GM18909 (cell line): ENCODE measurements around the gene ARHGAP24.
A peak's percentile ranks its signal among the peaks of the same experiment; 100 is the strongest.
"Not testable (repeated sequence)": the region's sequence is repeated elsewhere in the genome, so short reads cannot be mapped to it uniquely, and the experiment has no call there.

ENCODE experiments used
- ATAC-seq: cut with Tn5 transposase; IDR thresholded peaks from one replicate; pipeline ENCODE4 v1.9.1; 2021; ENCODE audit warnings: mild to moderate bottlenecking; ENCODE audit not compliant: unreplicated experiment, poor library complexity

The ARHGAP24 gene

DNA sequence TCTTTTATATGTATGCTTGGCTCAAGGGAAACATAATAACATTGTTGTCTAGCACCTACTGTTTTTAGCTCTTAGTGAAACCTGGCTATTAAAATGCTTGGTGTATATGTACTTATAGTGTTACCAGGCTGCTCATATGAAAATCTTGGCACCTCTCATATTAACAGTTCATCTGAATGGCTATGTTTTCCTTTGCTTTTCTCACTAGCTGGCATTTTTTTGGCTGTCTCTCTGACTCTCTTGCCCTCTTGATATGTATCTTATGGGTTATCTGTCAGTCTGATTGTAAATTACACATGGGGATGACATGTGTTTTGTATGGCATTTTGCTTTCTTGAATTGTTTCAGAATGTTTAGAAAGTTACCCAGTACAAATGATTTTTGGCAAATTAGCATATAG lies 158.0 kb downstream of the ARHGAP24 start:
- no peak for ATAC-seq

DNA sequence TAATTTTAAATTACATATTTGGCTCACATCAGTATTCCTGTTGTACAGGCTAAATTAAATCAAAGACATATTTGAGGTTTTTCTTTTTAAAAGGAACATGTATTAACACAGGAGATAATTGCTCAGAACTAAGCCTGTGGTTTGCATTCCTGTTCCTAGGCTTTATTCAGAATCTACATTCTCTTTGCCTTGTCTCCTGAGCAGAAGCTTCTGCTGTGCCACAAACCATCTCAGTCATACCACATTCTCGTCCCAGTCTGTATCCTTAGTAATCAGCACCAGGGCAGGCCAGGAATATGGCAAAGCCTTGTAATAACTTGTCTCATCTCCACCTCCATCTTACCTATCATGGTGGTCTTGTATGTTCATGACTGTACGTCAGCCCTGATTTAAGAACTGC lies 162.8 kb downstream of the ARHGAP24 start:
- no peak for ATAC-seq

DNA sequence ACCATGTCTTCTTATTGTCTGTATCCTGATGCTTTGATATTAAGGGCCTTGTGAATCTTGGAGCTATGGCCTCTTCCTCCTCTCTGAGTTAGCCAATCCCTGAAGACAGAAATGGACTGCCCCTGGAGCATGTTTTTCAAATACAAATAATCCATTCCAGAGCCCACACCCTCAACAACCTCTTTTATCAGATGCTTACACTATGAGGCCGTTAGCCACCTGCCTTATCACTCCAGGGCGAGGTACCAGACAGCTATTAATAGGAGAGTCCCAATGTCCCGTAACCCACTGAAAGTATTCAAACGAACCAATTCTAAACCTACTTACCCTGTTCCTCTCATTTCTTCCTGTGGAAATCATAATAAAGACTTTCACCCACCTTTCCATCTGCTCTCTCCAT lies 165.0 kb downstream of the ARHGAP24 start:
- ATAC-seq, result no peak

DNA sequence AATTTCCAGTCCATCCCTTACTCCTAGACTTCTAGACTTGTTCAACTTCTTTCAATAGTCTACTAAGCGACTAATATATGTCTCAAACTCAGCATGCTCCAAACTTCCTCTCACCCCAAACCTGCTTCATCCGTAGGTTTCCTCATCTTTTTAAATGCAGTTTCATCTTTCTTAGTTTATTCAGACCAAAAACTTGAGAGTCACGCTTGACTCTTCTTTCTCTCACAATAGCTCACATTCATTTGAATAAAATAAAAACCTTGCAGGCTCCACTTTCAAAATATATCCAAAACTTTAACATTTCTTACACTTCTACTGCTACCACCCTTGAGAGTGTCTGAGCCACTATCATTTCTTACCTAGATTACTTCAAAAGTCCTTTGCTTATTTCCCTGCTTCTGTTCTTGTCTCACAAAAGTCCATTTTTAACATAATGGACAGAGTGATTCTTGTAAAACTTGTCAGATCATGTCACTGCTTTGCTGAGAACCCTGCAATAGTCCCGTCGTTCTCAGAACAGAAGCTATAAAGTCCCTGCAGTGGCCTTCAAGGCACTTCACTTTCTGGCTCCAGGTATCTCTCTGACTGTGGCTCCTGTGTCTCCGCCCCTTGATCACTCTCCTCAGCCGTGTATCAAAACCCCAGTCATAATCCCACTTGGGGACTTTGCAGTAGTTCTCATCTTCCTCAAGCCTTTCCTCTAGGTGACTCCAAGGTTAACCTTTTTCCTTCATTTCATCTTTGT lies 167.6 kb downstream of the ARHGAP24 start:
- peak; percentile 61 for ATAC-seq

DNA sequence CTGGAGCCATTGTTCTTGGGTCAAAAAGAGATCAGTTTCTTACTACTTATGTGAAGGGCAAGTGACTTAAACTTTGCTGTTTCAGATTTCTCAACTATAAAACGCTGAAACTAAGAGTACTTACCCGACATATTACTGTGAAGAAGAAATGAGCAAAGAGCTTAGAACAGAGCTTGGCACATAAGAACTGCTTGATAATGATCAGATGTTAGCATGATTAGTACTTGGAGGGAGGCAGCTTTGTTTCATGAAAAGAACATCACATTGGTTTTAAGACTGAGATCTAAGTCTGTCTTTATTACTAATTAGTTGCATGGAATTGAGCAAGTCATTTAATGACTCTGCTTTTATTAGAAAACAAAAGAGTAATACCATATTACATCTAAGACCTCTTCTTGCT lies 169.1 kb downstream of the ARHGAP24 start:
- ATAC-seq, result no peak

DNA sequence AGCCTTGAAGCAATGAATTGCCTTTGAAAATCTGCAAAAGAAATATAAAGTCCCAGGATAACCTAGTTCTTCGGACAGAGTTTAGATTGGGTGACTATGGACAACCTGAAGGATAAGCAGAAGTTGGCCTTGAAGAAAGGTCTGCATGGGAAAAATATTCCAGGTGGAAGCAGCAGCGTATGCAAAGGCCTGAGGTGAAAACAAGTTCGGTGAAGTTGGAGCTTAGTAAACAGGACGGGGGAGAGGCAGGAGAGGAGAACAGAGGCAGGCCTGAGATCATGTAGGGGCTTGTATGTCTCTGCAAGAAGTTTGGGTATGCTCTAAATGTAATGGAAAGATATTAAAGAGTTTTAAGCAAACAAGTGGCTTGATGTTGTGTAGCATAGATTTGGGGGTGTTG lies 176.0 kb downstream of the ARHGAP24 start:
- no peak for ATAC-seq

DNA sequence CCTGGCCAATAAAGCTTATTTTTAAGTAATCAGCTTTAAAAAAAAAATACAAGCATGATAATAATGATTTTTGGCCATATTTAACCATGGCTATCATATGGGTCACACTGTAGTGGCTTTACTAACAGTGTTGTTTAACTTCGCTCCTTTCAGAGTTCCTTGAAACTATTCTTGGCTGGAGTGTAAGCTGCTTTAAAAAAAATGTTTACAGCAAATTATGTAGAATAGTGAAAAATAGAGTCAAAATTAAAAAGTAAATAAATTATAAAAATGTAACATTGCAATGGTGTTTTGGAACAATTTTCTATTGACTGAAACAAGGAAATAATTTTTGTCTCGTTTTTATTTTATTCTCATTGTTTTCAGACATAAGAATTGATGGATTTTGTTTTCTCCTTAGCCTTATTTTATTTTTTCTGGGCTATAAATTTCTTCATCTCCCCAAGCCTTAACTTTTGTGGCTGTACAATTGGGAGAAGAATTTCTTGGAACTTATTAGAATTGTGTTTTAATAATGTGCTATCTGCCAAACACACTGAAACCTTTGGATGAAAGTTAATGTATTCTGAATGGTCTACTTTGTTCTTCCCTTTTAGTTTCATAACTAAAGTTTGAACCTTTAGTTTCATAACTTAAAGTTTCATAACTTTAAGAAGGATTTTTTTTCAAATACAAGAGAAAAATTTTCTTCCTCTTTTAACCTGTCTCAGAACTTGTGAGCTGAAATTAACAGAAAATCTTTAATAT lies 182.0 kb downstream of the ARHGAP24 start:
- ATAC-seq, result no peak

DNA sequence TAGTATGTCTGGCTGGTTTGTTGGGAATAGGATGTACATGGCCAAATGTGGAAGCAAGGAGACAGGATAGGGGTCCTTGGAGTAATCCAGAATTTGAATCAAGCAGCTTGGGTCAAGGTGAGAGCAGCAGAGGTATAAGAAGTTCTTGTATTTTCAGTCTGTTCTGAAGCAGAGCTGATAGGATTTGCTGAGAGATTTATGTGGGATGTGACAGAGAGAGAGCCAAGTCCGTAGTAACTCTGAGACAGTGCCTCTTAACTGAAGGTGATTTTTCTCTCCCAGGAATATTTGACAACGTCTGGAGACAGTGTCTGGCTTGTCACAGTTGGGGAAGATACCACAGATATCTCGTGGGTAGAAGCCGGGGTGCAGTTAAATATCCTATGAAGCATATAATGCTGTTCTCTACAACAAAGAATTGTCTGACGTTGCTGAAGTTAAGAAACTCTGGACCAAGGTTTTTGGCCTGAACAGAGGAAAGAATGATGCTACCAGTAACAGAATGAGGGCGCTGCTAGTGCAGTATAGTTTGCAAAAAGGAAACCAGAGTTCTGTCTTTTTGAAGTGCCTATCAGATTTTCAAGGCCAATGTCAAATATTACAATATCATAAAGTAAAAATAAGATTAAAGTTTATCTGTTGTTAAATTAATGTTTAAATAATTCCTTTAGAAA lies 184.0 kb downstream of the ARHGAP24 start:
- no peak for ATAC-seq

DNA sequence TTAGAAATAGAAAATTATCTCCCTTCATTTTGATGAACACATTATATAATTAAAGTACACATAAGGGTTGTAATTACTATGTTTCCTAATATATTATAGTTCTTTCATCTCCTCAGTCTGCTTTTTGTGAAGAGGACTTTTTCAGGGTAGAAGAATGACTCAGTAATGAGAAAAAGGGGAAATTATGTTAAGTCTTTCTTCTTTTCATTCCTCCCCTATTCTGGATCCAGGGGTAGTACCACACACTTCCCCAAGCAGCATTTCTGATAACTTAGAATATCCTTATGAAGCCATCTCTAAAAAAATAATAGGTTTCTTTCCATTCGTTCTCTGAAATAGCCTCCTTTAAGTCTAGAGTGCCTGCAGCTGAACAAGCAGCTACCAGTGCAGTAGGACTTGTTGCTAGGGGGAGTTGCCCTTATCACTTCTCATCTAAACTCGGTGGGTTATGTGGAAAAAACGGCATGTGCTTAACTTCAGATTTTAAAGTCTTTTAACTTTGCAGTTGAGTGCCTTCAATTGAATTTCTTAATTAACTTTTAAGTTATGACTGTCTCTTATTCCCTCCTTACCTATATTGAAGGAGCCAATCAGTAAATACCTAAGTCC lies 184.8 kb downstream of the ARHGAP24 start:
- ATAC-seq, result no peak

DNA sequence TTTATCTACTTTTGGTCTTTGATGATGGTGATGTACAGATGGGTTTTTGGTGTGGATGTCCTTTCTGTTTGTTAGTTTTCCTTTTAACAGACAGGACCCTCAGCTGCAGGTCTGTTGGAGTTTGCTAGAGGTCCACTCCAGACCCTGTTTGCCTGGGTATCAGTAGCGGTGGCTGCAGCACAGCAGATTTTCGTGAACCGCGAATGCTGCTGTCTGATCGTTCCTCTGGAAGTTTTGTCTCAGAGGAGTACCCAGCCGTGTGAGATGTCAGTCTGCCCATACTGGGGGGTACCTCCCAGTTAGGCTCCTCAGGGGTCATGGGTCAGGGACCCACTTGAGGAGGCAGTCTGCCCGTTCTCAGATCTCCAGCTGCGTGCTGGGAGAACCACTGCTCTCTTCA lies 191.7 kb downstream of the ARHGAP24 start:
- ATAC-seq, result not testable (repeated sequence)

DNA sequence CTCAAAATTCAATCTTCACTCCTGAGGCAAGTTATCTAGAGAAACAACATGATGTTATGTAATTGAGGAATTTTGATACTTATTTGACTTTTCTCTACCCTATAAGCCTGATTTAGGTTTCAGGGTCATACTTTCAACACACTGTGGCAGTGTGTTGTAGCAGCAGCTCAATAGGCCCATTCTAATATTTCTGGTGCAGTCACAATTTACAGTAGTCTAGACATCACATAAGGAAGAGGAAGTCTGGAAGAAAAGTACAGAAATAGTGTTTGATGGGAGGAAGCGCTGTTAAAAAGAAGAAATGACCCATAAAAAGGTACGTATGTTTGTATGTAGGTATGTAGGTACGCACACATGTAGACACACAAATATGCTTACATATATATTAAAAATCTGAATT lies 194.3 kb downstream of the ARHGAP24 start:
- no peak for ATAC-seq

DNA sequence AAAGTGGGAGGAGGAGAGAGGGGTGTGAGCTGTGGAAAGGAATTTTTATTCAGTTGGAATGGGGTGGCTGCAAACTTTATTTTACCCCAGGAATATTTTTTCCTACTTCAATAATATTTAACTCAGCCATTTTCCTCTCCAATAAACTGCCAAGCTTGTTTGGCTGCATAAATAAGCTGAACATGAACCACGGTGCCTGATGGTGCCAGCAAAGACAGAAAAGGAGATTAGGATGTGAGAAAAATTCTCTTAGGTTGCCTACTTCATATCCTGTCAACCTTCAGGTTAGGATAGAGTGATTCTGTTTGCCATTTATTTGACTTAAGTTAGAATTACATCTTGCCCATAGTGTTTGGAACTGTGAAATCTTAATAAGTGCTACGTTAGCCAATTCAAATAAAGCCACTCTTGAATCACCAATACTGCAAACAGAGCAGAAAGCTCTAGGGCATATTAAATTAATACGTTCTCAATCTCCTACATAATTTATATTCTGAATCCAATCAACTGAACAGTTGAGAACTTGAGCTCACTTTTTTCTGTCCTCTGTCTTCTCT lies 195.1 kb downstream of the ARHGAP24 start:
- no peak for ATAC-seq

DNA sequence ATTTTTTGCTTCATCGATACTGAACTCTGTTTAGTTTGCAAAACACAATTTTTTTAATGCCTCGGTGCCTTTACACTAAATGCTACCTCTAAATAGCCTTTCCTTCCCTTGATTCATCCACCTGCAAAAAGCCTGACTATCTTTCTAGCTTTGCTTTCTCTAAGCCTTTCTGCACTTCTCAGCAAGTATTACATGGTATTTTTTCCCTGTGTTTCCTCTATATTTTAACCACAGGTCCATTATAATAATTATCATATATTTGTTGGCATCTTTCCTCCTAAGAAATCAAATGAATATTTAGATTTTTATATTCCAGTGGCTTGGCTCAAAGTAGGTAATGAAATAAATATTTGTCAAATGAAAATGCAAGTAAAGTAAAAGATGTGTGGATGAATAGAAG lies 196.2 kb downstream of the ARHGAP24 start:
- no peak for ATAC-seq

DNA sequence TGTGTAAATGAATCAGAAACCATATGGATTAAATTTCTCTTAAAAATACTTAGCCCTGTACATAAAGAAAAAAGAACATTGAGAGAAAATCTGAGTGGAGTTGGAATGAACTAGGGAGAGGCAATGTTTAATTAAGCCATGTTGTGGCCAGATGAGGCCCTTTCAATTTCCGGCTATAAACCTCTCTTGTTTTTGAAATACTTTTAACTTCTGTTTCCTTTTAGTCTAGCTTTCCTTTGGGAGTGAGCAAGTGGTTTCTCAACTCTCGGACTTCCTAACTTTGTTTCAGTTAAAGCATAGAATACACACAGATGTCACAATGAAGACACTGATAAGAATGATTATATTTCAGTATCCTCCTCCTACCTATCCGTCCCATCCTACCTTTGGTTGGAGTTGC lies 197.2 kb downstream of the ARHGAP24 start:
- ATAC-seq, result no peak

DNA sequence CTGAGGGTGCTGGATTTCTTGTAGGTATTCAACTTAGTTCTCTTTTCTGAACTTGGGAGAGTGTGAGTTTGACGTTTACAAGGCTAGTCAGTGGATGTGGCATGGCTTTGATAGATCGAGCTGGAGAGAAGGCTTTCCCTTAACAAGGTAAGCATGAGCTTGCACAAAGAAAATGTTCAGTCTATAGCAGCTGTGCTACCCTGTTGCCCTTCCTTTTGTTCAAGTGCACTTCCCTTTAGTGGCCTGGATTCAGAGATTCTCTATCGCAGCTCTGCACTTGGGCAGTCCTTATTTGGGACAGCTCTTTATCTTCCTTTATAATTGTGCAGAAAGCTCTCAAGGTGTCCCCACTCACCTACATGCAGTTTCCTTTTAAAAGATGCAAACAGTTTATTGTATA lies 198.0 kb downstream of the ARHGAP24 start:
- ATAC-seq, result no peak

DNA sequence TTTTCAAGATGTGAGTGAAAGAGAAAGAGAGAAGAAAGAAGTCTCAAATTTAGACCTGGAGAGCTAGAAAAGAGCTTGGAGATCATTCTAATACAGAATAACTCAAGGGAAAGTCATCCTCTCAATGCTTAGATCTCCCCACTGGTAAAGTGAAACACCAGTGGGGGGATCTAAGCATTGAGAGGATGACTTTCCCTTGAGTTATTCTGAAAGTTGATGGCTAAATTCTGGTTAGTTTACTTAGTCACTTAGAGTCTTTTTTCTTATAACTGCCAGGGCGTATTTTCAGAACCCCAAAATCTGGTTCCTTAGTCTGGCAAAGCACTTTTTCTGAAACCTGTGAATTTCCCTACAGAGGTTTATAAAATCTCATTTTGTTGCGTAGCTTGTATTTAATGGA lies 198.6 kb downstream of the ARHGAP24 start:
- ATAC-seq, result no peak

DNA sequence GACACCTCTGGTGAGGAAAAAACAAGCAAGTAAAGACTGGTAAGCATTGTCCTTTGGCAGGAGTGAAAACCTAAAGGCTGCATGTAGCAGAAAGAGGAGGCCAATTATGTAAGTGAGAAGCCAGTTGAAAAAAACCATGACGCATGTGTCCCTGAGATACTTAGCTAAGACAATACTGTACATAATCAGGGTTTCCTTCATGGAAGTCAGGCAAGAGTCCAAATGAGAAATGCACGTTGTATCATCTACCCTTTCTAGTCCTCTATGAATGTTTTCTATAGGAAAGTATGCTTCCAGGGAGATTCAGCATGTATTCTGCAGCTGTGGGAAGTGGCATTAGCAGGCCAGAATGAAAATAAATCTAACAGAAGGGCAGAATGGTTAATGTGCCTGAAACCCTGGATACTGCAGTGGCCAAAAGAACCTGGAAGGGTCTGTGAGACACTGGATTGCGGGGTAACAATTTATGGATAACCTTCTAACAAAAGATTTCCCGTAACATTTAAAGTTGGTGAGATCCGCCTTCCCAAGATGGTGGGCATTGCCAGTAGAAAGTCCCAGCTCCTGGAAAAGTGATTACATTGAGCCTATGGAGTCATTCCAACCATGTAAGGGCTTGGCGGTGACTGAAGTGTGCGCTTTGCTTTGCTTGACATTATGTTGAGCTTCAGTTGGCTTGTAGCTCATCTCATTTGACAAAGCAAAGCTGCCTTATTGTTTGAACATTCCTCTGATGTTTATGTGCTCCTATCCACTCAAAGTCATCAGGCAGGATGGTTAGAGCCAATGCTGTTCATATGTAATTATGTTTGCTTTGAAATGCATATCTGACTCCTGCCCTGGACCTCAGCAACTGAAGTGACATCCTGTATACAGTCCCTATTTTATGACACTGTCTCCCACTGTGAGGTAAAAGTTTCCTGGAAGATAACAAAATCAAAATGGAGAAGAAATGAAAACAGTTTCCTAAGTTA lies 200.4 kb downstream of the ARHGAP24 start:
- no peak for ATAC-seq

DNA sequence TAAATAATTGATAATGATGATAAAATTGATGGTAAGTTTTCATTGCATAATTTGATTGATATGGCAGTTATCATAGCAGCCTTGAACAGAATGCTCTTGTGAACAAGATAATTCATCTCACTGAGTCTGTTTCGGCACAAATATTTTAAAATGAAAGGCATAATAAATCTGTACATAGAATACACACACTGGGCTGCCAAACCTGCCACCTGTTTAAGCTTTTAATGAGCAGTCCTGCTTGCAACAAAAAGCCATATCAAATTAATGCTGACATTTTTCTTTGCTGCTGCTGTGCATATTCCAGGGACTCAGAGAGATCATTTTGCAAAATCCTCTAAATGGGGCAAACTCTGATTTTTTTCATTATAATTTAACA lies 201.1 kb downstream of the ARHGAP24 start:
- no peak for ATAC-seq

DNA sequence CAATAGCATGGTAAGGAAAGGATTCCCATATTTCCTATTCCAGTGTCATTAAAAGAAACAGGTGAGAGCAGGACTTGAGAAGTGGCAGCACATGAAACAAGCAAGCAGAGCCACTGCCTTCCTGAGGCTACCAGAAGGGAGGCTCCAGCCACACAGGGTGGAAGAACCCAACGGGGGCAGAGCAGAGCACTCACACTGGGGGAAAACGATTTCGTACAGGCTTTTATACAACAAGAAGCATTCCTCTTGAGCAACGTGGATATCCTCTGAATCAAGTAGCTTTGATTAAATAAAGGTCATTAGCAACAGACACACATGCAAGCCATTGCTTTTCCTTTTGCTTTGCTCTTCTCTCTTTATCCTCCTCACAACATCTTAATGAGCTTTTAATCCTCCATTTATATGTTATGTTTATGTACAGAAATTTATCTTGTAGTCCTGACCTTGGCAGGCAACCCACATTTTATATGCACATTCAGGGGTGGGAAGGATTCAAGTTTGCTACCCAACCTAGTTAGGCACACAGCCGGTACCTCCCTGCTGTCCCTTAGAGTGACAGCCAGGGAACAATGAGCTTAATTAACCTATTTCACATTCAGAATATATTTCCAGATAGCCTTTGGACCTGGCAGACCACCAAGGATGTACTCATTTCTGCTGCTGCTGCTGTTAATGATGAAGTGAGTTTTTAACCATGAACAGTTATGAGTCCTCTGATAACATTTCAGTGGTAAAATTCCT lies 202.1 kb downstream of the ARHGAP24 start:
- ATAC-seq, result no peak
